DMS53 treated with DMSO at 0.1 percent for 48 hours (cell line): Measurements from ENCODE around the gene CDC6.

Experiments
- DNase-seq: peaks from one replicate; lab custom pipeline; 2025; ENCODE audit not compliant: unreplicated experiment; lab: John Stamatoyannopoulos, UW

Gene CDC6

GRCh38 chr17:40287494-40288369, at the start of gene CDC6:
Gene CDC6 (plus strand): TSS chr17:40287879. CDS start chr17:40289421, 1,542 bp downstream.
- peak; percentile 95 for DNase-seq

GRCh38 chr17:40241252-40241834, 46.3 kb upstream of the CDC6 start:
- no peak for DNase-seq

- no peak for DNase-seq
Observed at GRCh38 chr17:40242774-40243173, 44.9 kb upstream of the CDC6 start.

GRCh38 chr17:40243761-40244160, 43.9 kb upstream of the CDC6 start:
- no peak for DNase-seq

GRCh38 chr17:40244255-40244654, 43.4 kb upstream of the CDC6 start:
- DNase-seq: no peak

GRCh38 chr17:40247926-40248495, 39.7 kb upstream of the CDC6 start:
- no peak for DNase-seq

GRCh38 chr17:40248507-40248906, 39.2 kb upstream of the CDC6 start:
- DNase-seq: no peak

- no peak for DNase-seq
Observed at GRCh38 chr17:40251576-40251975, 36.1 kb upstream of the CDC6 start.

- DNase-seq: no peak
Observed at GRCh38 chr17:40253565-40253964, 34.1 kb upstream of the CDC6 start.

GRCh38 chr17:40259505-40259904, 28.2 kb upstream of the CDC6 start:
- no peak for DNase-seq

- DNase-seq: no peak
Observed at GRCh38 chr17:40260528-40260927, 27.2 kb upstream of the CDC6 start.

- DNase-seq: no peak
Observed at GRCh38 chr17:40264458-40265185, 23.1 kb upstream of the CDC6 start.

- DNase-seq: no peak
Observed at GRCh38 chr17:40265337-40265736, 22.3 kb upstream of the CDC6 start.

- DNase-seq: no peak
Observed at GRCh38 chr17:40266882-40267281, 20.8 kb upstream of the CDC6 start.

GRCh38 chr17:40268141-40268712, 19.5 kb upstream of the CDC6 start:
- DNase-seq: no peak

GRCh38 chr17:40278414-40278813, 9.3 kb upstream of the CDC6 start:
- DNase-seq: no peak

GRCh38 chr17:40279402-40279801, 8.3 kb upstream of the CDC6 start:
- DNase-seq: no peak

- DNase-seq: no peak
Observed at GRCh38 chr17:40281663-40282062, 6.0 kb upstream of the CDC6 start.

GRCh38 chr17:40283662-40284061, 4.0 kb upstream of the CDC6 start:
- DNase-seq: no peak

GRCh38 chr17:40284085-40284713, 3.5 kb upstream of the CDC6 start:
- DNase-seq: peak; percentile 41

GRCh38 chr17:40286473-40286872, 1.2 kb upstream of the CDC6 start:
- DNase-seq: no peak
